ENCODE data around the gene FYN.
"Not testable (repeated sequence)": the region's sequence is repeated elsewhere in the genome, so short reads cannot be mapped to it uniquely, and the experiment has no call there.

The FYN gene

GRCh38 chr6:111680811-111681609 lies 192.2 kb downstream of the FYN start:
- DNase-seq (ENCODE audit: low spot score): not testable (repeated sequence)

GRCh38 chr6:111680015-111680712 lies 193.1 kb downstream of the FYN start:
- DNase-seq (ENCODE audit: low spot score): peak; percentile 70

GRCh38 chr6:111679126-111679858 lies 194.0 kb downstream of the FYN start:
- DNase-seq (ENCODE audit: low spot score): no peak

GRCh38 chr6:111677249-111677990 lies 195.8 kb downstream of the FYN start:
- no peak for DNase-seq (ENCODE audit: low spot score)

- DNase-seq (ENCODE audit: low spot score): no peak
These were observed 196.9 kb downstream of the FYN start for GRCh38 chr6:111676383-111676782.

- no peak for DNase-seq (ENCODE audit: low spot score)
These were observed 198.4 kb downstream of the FYN start for GRCh38 chr6:111674883-111675282.

GRCh38 chr6:111674413-111674812 lies 198.8 kb downstream of the FYN start:
- no peak for DNase-seq (ENCODE audit: low spot score)

GRCh38 chr6:111673937-111674336 lies 199.3 kb downstream of the FYN start:
- no peak for DNase-seq (ENCODE audit: low spot score)

GRCh38 chr6:111673532-111673931 lies 199.7 kb downstream of the FYN start:
- DNase-seq (ENCODE audit: low spot score): no peak

GRCh38 chr6:111672761-111673450 lies 200.3 kb downstream of the FYN start:
- no peak for DNase-seq (ENCODE audit: low spot score)

GRCh38 chr6:111669326-111669725 lies 203.9 kb downstream of the FYN start:
- no peak for DNase-seq (ENCODE audit: low spot score)

GRCh38 chr6:111668410-111668809 lies 204.8 kb downstream of the FYN start:
- DNase-seq (ENCODE audit: low spot score): no peak

- peak; percentile 55 for DNase-seq (ENCODE audit: low spot score)
These were observed 205.3 kb downstream of the FYN start for GRCh38 chr6:111667931-111668330.

GRCh38 chr6:111666847-111667246 lies 206.4 kb downstream of the FYN start:
- DNase-seq (ENCODE audit: low spot score): no peak

GRCh38 chr6:111664565-111665030 lies 208.7 kb downstream of the FYN start:
- DNase-seq (ENCODE audit: low spot score): no peak

- DNase-seq (ENCODE audit: low spot score): no peak
These were observed 209.3 kb downstream of the FYN start for GRCh38 chr6:111663692-111664564.

- DNase-seq (ENCODE audit: low spot score): no peak
These were observed 210.3 kb downstream of the FYN start for GRCh38 chr6:111662794-111663593.

GRCh38 chr6:111662072-111662793 lies 211.0 kb downstream of the FYN start:
- no peak for DNase-seq (ENCODE audit: low spot score)

Measured in pons (tissue), 1 donor.